ENCODE measurements around the gene RAB24.
A peak's percentile ranks its signal among the peaks of the same experiment; 100 is the strongest.
"Not testable (repeated sequence)": the region's sequence is repeated elsewhere in the genome, so short reads cannot be mapped to it uniquely, and the experiment has no call there.

The RAB24 gene

DNA sequence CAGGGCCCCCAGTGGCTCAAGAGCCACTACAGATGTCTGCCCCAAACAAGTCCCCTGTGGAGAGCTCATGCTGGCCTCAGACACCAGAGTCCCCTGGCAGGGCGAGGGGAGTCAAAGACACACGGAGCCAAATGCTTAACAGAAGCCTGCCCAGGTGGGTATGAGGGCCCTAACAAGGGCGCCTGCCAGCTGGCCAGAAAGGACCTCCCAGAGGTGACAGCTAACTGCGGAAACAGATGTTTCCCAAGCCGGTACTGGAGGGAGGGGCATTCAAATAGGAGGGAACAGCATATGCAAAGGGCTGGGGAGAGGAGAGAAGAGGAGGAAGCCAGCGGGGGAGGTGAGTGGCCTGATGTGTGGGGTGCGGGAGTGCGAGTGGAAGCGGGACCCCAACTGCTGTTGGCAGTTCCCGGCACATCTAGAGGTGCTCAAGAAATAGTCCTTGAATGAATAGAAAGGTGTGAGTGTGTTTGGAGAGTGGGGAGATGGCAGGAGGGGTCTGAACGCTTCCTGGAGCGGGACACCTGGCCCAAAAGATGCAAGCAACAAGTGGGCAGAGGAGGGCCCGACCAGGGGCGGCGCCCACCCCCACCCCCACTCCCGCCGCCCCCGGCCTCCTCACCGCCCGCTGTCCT lies 7.4 kb upstream of the RAB24 start:
- DNase-seq: no peak

- no peak for DNase-seq
Observed at GRCh38 chr5:177310332-177310731, 6.8 kb upstream of the RAB24 start.

GRCh38 chr5:177309351-177310191 lies 6.1 kb upstream of the RAB24 start:
- peak; percentile 70 for DNase-seq

DNA sequence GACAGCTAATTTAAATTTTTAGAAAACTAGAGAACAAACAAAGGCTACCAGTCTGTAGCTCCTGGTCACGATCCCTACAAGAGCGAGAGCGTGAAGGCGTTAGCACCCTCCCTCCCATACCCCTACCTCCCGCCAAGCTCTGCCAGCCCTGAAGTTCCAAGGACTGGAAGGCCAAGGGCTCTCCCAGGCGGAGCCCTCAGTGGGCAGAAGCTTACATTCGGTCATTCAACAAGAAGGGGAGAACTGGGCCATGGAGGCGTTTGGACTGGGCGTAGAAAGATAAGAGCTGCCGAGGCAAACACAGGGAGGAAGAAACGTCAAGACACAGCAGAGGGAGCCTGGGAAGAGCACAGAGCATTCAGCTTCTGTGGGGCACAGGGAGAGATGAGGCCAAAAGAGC lies 5.2 kb upstream of the RAB24 start:
- no peak for DNase-seq

DNA sequence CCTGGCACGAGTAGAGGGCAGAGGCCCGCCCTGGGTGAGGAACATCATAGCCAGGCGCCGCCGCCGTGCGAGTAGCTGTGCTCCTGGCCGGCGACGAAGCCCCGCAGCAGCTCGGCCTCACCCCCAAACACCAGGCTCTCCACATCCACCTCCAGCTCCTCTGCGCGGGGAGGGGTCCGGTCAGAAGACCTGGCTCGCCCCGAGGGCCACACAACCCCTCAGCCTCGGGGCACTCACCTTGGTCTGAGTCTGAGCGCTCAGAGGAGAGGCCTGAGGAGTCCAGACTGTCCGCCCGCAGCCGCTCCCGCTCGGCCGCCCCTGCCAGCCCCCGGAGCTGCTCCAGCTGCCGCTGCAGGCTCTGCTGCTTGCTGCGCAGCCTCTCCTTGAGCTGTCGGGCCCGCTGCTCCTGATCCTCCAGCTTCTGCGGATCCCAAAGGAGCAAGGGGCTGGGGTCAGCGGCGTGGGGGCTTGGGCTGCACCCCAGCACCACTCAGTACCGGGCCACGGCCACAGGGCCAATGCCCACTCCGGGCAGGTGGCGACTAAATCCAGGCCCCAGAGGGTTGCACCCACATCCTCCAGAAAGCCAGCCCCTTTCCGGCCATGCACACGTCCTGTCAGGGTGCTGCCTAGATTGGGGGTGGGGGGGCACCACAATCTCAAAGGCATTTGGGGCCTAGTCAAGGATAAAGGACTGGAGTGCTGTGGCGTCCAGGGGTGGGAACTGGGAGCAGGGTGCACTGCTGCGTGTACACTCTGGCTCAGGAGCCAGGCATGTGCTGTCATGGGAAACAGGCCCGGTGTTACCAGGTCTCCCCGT lies 4.2 kb upstream of the RAB24 start:
- DNase-seq: no peak

GRCh38 chr5:177306674-177307543 lies 3.4 kb upstream of the RAB24 start:
- DNase-seq: no peak

- not testable (repeated sequence) for DNase-seq
Observed at GRCh38 chr5:177306103-177306640, 2.7 kb upstream of the RAB24 start.

GRCh38 chr5:177304392-177305119 lies 1.0 kb upstream of the RAB24 start:
- DNase-seq: no peak

DNA sequence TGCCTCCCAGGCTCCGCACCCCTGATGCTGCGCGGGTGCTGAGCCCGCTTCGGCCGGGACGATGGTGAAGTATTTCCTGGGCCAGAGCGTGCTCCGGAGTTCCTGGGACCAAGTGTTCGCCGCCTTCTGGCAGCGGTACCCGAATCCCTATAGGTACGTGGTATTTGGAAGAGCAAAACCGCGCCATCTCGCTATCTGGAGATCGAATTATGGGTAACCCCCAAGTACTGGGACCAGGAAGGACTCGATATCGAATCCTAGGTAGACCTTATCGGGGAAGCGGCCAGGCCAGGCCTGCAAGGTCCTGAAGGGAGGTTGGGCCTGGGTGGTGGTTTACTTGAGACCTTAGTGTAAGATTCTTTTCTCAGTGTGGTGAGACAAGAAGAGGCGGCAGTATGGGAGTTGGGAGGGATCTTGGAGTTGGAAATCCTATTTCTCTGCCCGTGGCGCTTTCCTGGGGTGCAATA lies 439 bp upstream of the RAB24 start:
- no peak for DNase-seq

GRCh38 chr5:177302354-177303110 lies 987 bp downstream of the RAB24 start:
- DNase-seq: no peak

GRCh38 chr5:177301503-177302165 lies 1.9 kb downstream of the RAB24 start:
- DNase-seq: no peak

DNA sequence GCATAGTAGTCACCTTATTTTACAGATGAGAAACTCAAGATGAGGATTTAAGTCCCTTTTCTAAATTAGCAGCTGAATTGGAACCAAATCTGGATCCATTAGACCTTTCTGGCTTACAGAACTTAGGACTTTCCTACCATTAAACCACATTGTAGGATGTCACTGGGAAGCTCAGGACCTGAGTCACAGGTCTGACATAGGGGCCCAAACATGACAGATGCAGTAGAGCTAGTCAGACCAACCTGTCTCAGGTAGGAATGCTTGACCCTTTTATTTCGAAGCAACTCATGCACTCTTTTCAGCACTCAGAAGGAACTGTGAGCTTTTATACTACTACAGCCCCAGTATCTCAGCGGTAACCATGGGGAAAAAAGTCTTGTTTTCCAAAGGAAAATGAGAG lies 2.6 kb downstream of the RAB24 start:
- no peak for DNase-seq

- DNase-seq: peak; percentile 56
Observed at GRCh38 chr5:177300236-177300880, 3.2 kb downstream of the RAB24 start.

- no peak for DNase-seq
Observed at GRCh38 chr5:177299697-177300096, 3.8 kb downstream of the RAB24 start.

DNA sequence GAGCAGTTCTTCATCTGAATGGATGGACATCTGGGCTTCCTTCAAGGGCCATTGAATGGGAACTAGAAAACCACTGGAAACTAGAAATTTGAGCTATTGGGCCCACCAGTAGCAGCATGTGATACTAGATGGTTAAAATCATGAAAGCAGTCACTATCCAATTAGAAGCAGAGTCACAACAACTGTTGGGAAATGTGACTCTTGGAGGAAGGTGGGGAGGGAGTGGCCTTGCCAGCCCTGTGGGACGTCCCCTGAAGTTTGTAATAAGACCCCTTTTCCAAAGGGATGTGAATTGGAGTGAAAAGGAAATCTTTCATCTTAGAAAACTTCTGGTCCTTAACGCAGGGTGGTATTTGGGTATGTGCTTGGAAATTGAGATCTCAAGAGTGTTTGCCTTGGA lies 5.6 kb downstream of the RAB24 start:
- no peak for DNase-seq

DNA sequence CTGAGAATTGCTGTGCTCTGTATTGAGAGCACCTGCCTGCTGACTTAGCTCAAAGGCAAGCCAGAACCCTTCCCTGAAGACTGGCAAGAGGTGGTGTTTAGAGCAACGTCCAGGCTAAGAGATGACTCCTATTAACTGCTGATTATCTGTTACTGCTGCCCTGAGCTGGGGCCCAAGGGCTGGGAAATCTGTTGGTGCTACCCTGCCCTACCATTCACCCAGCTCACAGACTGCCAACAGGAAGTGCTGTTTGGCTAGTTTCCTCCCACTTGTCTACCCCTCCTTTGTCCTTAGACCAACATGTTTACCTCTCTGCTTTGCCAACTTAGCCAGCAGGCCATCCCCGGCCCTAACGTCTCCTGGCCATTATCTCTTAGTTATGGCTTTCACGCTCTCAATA lies 6.9 kb downstream of the RAB24 start:
- no peak for DNase-seq

DNA sequence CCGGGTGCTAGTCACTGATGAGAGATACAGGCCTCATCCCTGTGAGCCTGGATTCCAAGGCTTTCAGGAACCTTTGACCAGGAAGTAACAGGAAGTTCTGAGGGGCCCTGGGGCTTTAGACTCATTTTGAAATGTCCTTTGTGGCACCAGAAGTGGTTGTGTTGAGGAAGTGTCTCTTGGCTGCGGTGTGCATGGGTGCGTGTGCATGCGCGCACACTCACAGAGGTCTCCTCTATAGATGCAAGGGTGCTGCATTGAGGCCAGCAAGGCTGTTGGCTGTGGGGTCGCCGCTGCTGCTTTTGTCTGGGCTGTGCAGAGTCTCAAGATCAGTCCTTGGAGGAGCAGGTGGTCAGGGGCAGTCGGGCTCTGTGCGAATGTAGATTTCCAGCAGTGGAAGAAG lies 7.6 kb downstream of the RAB24 start:
- DNase-seq: no peak

- DNase-seq: no peak
Observed at GRCh38 chr5:177294632-177295031, 8.9 kb downstream of the RAB24 start.

DNA sequence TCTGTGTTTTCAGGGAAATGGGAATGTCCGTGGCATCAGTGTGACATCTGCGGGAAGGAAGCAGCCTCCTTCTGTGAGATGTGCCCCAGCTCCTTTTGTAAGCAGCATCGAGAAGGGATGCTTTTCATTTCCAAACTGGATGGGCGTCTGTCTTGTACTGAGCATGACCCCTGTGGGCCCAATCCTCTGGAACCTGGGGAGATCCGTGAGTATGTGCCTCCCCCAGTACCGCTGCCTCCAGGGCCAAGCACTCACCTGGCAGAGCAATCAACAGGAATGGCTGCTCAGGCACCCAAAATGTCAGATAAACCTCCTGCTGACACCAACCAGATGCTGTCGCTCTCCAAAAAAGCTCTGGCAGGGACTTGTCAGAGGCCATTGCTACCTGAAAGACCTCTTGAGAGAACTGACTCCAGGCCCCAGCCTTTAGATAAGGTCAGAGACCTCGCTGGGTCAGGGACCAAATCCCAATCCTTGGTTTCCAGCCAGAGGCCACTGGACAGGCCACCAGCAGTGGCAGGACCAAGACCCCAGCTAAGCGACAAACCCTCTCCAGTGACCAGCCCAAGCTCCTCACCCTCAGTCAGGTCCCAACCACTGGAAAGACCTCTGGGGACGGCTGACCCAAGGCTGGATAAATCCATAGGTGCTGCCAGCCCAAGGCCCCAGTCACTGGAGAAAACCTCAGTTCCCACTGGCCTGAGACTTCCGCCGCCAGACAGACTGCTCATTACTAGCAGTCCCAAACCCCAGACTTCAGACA lies 9.5 kb downstream of the RAB24 start:
- DNase-seq: no peak
